Measurements from ENCODE around the gene MAML3.

The MAML3 gene

GRCh38 chr4:139889901-139890300 lies 264.1 kb downstream of the MAML3 start:
- DNase-seq (ENCODE audit: low spot score), result no peak
- TF ChIP-seq, protein P1, sequence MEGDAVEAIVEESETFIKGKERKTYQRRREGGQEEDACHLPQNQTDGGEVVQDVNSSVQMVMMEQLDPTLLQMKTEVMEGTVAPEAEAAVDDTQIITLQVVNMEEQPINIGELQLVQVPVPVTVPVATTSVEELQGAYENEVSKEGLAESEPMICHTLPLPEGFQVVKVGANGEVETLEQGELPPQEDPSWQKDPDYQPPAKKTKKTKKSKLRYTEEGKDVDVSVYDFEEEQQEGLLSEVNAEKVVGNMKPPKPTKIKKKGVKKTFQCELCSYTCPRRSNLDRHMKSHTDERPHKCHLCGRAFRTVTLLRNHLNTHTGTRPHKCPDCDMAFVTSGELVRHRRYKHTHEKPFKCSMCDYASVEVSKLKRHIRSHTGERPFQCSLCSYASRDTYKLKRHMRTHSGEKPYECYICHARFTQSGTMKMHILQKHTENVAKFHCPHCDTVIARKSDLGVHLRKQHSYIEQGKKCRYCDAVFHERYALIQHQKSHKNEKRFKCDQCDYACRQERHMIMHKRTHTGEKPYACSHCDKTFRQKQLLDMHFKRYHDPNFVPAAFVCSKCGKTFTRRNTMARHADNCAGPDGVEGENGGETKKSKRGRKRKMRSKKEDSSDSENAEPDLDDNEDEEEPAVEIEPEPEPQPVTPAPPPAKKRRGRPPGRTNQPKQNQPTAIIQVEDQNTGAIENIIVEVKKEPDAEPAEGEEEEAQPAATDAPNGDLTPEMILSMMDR (IDR thresholded peaks at IDR 0.05; ENCODE audit: extremely low read depth, missing control alignments), result no peak

DNA sequence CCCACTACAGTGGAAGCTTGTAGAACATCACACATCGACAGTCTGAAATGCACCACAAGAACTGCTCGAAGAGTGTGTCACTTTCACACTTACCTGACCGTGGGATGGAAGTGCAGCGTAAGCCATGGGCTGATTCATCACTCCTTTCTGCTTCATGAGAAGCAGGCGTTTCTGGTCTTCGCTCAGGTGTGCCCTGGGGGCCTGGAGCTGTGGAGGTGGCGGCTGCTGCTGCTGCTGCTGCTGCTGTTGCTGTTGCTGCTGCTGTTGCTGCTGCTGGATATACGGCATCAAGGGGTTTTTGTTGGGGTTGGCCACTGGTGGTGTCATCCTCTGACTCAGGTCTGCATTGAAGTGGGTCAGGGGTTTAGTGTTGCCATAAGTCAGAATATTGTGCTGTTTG lies 264.7 kb downstream of the MAML3 start:
- DNase-seq (ENCODE audit: low spot score), result no peak
- TF ChIP-seq, protein P1 (IDR thresholded peaks at IDR 0.05; ENCODE audit: extremely low read depth, missing control alignments), result no peak

- no peak for DNase-seq (ENCODE audit: low spot score)
- TF ChIP-seq, protein P1 (IDR thresholded peaks at IDR 0.05; ENCODE audit: extremely low read depth, missing control alignments), result no peak
These were observed 265.8 kb downstream of the MAML3 start for GRCh38 chr4:139887962-139888735.

- TF ChIP-seq, protein P1 (IDR thresholded peaks at IDR 0.05; ENCODE audit: extremely low read depth, missing control alignments), result no peak
- no peak for DNase-seq (ENCODE audit: low spot score)
These were observed 266.6 kb downstream of the MAML3 start for GRCh38 chr4:139887376-139887802.

DNA sequence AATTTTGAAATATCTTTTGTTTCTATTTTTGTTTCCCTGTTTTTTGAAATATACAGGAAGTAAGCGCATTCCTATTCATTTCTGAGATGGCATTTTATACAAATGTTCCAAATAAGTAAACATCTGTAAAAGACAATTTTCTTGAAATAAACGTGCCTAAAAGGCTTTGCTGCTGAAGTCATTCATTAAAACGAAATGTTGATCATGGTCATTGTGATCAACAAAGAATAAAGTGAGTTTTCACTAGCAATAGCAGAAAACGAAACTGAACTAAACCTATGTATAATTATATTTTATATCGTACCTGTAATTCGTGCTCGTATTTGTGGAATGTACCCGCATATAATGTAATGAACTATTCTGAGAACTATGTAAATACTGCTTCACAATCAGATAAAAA lies 267.2 kb downstream of the MAML3 start:
- TF ChIP-seq, protein P1 (IDR thresholded peaks at IDR 0.05; ENCODE audit: extremely low read depth, missing control alignments), result no peak
- no peak for DNase-seq (ENCODE audit: low spot score)

GRCh38 chr4:139884438-139884837 lies 269.5 kb downstream of the MAML3 start:
- TF ChIP-seq, protein P1 (IDR thresholded peaks at IDR 0.05; ENCODE audit: extremely low read depth, missing control alignments), result no peak
- DNase-seq (ENCODE audit: low spot score), result no peak

- DNase-seq (ENCODE audit: low spot score), result no peak
- TF ChIP-seq, protein P1 (IDR thresholded peaks at IDR 0.05; ENCODE audit: extremely low read depth, missing control alignments), result no peak
These were observed 273.1 kb downstream of the MAML3 start for GRCh38 chr4:139880841-139881240.
